ENCODE data around the gene GRIN3B.

Gene GRIN3B

GRCh38 chr19:1025960-1026782 is 26.0 kb downstream of the GRIN3B start, which contains the start of gene CNN2 (continued):
- peak; percentile 26; the same call in 1 of the 2 replicates for TF ChIP-seq ZNF398 (tag by site-specific recombination; IDR thresholded peaks at IDR 0.05)

GRCh38 chr19:1026783-1027649 is 26.8 kb downstream of the GRIN3B start:
- Histone ChIP-seq H3K9me3 (ENCODE audit: control insufficient read depth, insufficient read depth, low read depth, low read length) (no peaks in the 10 kb centered on the region), H3K27ac (ENCODE audit: extremely low read depth, low read depth, low read length) (peak overlapping the region; percentile 47; the same call in 1 of the 2 replicates), H3K36me3 (ENCODE audit: control insufficient read depth in 2 of 2, insufficient read depth in 1 of 2, low read length in 2 of 2) (no peaks in the 10 kb centered on the region), H3K4me3 (ENCODE audit: low read depth, low read length) (peak overlapping the region; percentile 55), H3K4me1 (ENCODE audit: control insufficient read depth, insufficient read depth, low read length) (peaks cover 5% of the 10 kb centered on the region; the same call in 1 of the 2 replicates)
- ChIA-PET CTCF (interaction anchor here (0.6 to 2.6 kb wide), 3 partner anchors 38 to 377 kb away, joined by 3 to 11 read pairs (median 3); no protein-coding TSS in a partner anchor), POLR2A (interaction anchor here (0.6 to 6.2 kb wide), 9 partner anchors 10 to 387 kb away, joined by 3 to 60 read pairs (median 8); partner anchors contain the start of genes ABCA7, CIRBP and GPX4)
- TF ChIP-seq ZNF530 (tag by site-specific recombination; IDR thresholded peaks at IDR 0.05; ENCODE audit: low read depth) (peak; percentile 71; the same call in 1 of the 2 replicates), MZF1 (tag by site-specific recombination; IDR thresholded peaks at IDR 0.05; ENCODE audit: borderline replicate concordance) (no peak), CTCF (tag by site-specific recombination; IDR thresholded peaks at IDR 0.05) (no peak), ZNF175 (tag by site-specific recombination; IDR thresholded peaks at IDR 0.05) (no peak), ZNF518A (tag by site-specific recombination; conservative IDR thresholded peaks at IDR 0.05; ENCODE audit: low read depth) (no peak), ZNF768 (tag by site-specific recombination; IDR thresholded peaks at IDR 0.05) (peak; percentile 97; the same call in 1 of the 2 replicates), ZBTB17 (tag by site-specific recombination; IDR thresholded peaks at IDR 0.05) (no peak), BCL11A (tag by site-specific recombination; IDR thresholded peaks at IDR 0.05; ENCODE audit: low read depth) (no peak), ZBTB48 (tag by site-specific recombination; IDR thresholded peaks at IDR 0.05) (peak; percentile 62), ZNF544 (tag by site-specific recombination; IDR thresholded peaks at IDR 0.05) (no peak), ZNF433 (tag by site-specific recombination; IDR thresholded peaks at IDR 0.05; ENCODE audit: low read depth) (no peak; the same call in 1 of the 2 replicates), ZBTB7A (tag by site-specific recombination; IDR thresholded peaks at IDR 0.05; ENCODE audit: low read depth) (peak; percentile 79), ZBTB21 (tag by site-specific recombination; IDR thresholded peaks at IDR 0.05) (no peak), ZNF571 (tag by site-specific recombination; IDR thresholded peaks at IDR 0.05) (no peak), SP3 (tag by site-specific recombination; IDR thresholded peaks at IDR 0.05) (peak; percentile 16; the same call in 1 of the 2 replicates), ZNF423 (tag by site-specific recombination; IDR thresholded peaks at IDR 0.05) (no peak), ZNF629 (tag by site-specific recombination; IDR thresholded peaks at IDR 0.05) (no peak)
- TF ChIP-seq, protein P1, sequence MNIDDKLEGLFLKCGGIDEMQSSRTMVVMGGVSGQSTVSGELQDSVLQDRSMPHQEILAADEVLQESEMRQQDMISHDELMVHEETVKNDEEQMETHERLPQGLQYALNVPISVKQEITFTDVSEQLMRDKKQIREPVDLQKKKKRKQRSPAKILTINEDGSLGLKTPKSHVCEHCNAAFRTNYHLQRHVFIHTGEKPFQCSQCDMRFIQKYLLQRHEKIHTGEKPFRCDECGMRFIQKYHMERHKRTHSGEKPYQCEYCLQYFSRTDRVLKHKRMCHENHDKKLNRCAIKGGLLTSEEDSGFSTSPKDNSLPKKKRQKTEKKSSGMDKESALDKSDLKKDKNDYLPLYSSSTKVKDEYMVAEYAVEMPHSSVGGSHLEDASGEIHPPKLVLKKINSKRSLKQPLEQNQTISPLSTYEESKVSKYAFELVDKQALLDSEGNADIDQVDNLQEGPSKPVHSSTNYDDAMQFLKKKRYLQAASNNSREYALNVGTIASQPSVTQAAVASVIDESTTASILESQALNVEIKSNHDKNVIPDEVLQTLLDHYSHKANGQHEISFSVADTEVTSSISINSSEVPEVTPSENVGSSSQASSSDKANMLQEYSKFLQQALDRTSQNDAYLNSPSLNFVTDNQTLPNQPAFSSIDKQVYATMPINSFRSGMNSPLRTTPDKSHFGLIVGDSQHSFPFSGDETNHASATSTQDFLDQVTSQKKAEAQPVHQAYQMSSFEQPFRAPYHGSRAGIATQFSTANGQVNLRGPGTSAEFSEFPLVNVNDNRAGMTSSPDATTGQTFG (tag by site-specific recombination; IDR thresholded peaks at IDR 0.05; ENCODE audit: borderline replicate concordance) = no peak
- TF ChIP-seq, protein P2, sequence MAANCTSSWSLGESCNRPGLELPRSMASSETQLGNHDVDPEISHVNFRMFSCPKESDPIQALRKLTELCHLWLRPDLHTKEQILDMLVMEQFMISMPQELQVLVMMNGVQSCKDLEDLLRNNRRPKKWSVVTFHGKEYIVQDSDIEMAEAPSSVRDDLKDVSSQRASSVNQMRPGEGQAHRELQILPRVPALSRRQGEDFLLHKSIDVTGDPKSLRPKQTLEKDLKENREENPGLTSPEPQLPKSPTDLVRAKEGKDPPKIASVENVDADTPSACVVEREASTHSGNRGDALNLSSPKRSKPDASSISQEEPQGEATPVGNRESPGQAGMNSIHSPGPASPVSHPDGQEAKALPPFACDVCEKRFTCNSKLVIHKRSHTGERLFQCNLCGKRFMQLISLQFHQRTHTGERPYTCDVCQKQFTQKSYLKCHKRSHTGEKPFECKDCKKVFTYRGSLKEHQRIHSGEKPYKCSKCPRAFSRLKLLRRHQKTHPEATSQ (tag by site-specific recombination; IDR thresholded peaks at IDR 0.05) = no peak
